HG02981 (cell line): ENCODE results near the gene BTN1A1.

Experiments
- ATAC-seq: cut with Tn5 transposase; IDR thresholded peaks from one replicate; pipeline ENCODE4 v1.9.1; 2021; ENCODE audit warnings: mild to moderate bottlenecking, moderate library complexity; ENCODE audit not compliant: unreplicated experiment

BTN1A1 gene

GRCh38 chr6:26556263-26557070, 56.4 kb downstream of the BTN1A1 start:
- no peak for ATAC-seq
